ENCODE measurements around the gene ZNF878. TPM values are rescaled to one million over a fixed set of nuclear protein-coding genes. Genes with fewer than 3 reads are reported as not detected.

Gene ZNF878
- total and polyA plus RNA-seq, 2 of the 13 experiments (the other 11 are each of a cell fraction or from before 2014, with no cell fraction given) = 0.46 to 5.2 TPM

DNA sequence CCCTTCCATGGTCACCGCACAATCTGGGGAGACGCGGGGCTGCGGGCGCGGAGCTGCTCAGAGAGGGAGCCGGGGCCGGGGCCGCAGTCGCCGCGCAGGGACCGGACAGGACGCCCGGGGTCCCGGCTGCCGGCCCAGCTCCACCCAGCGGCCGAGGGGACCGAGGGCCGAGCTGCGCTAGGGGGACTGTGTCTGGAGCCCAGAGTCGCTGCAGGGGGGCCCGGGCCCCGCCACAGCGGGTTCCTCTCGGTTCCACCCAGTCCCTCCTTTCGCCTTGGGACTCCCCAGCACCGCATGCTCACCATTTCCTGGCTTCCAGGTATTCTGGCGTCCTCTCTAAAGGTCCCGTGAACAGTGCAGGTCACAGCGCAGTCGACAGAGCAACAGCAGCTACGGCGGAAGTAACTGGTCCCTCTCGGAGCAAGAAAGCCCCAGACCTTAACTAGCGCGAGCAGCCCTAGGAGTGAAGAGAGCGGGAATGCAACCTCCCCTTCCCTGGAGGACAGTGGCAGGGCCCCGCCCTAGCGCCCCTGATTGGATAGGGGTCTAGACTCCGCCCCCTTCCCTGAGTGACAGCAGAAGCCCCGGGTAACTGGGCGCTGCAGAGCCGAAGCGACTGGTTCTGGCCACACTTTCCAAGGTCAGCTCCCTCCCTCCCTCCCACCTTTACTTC is at the start of gene ZNF878 (continued):
- 0 out of 2 replicates have a peak, but pooled peaks have one; percentile 56 for TF ChIP-seq ARID2 (CRISPR knock-in tag; IDR thresholded peaks at IDR 0.05; ENCODE audit: borderline replicate concordance)
- peak; percentile 14; the same call in 1 of the 2 replicates for TF ChIP-seq RFX5 (IDR thresholded peaks at IDR 0.05; ENCODE audit: low read depth, low read length)
- TF ChIP-seq ZNF446 (CRISPR knock-in tag; IDR thresholded peaks at IDR 0.05) = peak; percentile 86; the same call in 1 of the 2 replicates
- TF ChIP-seq KLF9 (CRISPR knock-in tag; IDR thresholded peaks at IDR 0.05; ENCODE audit: low read depth) = no peak
- TF ChIP-seq ZNF674 (CRISPR knock-in tag; IDR thresholded peaks at IDR 0.05; ENCODE audit: low read depth) = peak; percentile 77; the same call in 1 of the 2 replicates
- TF ChIP-seq, protein P1, sequence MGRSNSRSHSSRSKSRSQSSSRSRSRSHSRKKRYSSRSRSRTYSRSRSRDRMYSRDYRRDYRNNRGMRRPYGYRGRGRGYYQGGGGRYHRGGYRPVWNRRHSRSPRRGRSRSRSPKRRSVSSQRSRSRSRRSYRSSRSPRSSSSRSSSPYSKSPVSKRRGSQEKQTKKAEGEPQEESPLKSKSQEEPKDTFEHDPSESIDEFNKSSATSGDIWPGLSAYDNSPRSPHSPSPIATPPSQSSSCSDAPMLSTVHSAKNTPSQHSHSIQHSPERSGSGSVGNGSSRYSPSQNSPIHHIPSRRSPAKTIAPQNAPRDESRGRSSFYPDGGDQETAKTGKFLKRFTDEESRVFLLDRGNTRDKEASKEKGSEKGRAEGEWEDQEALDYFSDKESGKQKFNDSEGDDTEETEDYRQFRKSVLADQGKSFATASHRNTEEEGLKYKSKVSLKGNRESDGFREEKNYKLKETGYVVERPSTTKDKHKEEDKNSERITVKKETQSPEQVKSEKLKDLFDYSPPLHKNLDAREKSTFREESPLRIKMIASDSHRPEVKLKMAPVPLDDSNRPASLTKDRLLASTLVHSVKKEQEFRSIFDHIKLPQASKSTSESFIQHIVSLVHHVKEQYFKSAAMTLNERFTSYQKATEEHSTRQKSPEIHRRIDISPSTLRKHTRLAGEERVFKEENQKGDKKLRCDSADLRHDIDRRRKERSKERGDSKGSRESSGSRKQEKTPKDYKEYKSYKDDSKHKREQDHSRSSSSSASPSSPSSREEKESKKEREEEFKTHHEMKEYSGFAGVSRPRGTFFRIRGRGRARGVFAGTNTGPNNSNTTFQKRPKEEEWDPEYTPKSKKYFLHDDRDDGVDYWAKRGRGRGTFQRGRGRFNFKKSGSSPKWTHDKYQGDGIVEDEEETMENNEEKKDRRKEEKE (IDR thresholded peaks at IDR 0.05) = no peak
- TF ChIP-seq ELF3 (CRISPR knock-in tag; IDR thresholded peaks at IDR 0.05) = peak; percentile 92
- TF ChIP-seq ZNF251 (CRISPR knock-in tag; IDR thresholded peaks at IDR 0.05) = no peak
- TF ChIP-seq ZNF205 (CRISPR knock-in tag; IDR thresholded peaks at IDR 0.05) = 0 out of 2 replicates have a peak, but pooled peaks have one; percentile 86
- TF ChIP-seq, protein P2, sequence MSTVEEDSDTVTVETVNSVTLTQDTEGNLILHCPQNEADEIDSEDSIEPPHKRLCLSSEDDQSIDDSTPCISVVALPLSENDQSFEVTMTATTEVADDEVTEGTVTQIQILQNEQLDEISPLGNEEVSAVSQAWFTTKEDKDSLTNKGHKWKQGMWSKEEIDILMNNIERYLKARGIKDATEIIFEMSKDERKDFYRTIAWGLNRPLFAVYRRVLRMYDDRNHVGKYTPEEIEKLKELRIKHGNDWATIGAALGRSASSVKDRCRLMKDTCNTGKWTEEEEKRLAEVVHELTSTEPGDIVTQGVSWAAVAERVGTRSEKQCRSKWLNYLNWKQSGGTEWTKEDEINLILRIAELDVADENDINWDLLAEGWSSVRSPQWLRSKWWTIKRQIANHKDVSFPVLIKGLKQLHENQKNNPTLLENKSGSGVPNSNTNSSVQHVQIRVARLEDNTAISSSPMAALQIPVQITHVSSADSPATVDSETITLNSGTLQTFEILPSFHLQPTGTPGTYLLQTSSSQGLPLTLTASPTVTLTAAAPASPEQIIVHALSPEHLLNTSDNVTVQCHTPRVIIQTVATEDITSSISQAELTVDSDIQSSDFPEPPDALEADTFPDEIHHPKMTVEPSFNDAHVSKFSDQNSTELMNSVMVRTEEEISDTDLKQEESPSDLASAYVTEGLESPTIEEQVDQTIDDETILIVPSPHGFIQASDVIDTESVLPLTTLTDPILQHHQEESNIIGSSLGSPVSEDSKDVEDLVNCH (CRISPR knock-in tag; IDR thresholded peaks at IDR 0.05) = no peak
- 0 out of 2 replicates have a peak, but pooled peaks have one; percentile 29 for TF ChIP-seq SIN3B (IDR thresholded peaks at IDR 0.05; ENCODE audit: low read length)
- peak; percentile 83 for TF ChIP-seq ZNF230 (CRISPR knock-in tag; IDR thresholded peaks at IDR 0.05)
- no peak for TF ChIP-seq ZSCAN22 (CRISPR knock-in tag; IDR thresholded peaks at IDR 0.05)
- peak; percentile 82 for TF ChIP-seq GABPB1 (CRISPR knock-in tag; IDR thresholded peaks at IDR 0.05)
- TF ChIP-seq, protein P3, sequence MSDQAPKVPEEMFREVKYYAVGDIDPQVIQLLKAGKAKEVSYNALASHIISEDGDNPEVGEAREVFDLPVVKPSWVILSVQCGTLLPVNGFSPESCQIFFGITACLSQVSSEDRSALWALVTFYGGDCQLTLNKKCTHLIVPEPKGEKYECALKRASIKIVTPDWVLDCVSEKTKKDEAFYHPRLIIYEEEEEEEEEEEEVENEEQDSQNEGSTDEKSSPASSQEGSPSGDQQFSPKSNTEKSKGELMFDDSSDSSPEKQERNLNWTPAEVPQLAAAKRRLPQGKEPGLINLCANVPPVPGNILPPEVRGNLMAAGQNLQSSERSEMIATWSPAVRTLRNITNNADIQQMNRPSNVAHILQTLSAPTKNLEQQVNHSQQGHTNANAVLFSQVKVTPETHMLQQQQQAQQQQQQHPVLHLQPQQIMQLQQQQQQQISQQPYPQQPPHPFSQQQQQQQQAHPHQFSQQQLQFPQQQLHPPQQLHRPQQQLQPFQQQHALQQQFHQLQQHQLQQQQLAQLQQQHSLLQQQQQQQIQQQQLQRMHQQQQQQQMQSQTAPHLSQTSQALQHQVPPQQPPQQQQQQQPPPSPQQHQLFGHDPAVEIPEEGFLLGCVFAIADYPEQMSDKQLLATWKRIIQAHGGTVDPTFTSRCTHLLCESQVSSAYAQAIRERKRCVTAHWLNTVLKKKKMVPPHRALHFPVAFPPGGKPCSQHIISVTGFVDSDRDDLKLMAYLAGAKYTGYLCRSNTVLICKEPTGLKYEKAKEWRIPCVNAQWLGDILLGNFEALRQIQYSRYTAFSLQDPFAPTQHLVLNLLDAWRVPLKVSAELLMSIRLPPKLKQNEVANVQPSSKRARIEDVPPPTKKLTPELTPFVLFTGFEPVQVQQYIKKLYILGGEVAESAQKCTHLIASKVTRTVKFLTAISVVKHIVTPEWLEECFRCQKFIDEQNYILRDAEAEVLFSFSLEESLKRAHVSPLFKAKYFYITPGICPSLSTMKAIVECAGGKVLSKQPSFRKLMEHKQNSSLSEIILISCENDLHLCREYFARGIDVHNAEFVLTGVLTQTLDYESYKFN (CRISPR knock-in tag; conservative IDR thresholded peaks at IDR 0.05) = peak; percentile 35; the same call in 1 of the 2 replicates
- TF ChIP-seq ZNF207 (IDR thresholded peaks at IDR 0.05; ENCODE audit: borderline replicate concordance) = no peak
- TF ChIP-seq, protein P4, sequence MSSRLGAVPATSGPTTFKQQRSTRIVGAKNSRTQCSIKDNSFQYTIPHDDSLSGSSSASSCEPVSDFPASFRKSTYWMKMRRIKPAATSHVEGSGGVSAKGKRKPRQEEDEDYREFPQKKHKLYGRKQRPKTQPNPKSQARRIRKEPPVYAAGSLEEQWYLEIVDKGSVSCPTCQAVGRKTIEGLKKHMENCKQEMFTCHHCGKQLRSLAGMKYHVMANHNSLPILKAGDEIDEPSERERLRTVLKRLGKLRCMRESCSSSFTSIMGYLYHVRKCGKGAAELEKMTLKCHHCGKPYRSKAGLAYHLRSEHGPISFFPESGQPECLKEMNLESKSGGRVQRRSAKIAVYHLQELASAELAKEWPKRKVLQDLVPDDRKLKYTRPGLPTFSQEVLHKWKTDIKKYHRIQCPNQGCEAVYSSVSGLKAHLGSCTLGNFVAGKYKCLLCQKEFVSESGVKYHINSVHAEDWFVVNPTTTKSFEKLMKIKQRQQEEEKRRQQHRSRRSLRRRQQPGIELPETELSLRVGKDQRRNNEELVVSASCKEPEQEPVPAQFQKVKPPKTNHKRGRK (CRISPR knock-in tag; IDR thresholded peaks at IDR 0.05) = no peak
- 0 out of 2 replicates have a peak, but pooled peaks have one; percentile 54 for TF ChIP-seq ZNF879 (CRISPR knock-in tag; IDR thresholded peaks at IDR 0.05)
